GM18517 (cell line): ENCODE data around the gene OSTN.
"Not testable (repeated sequence)": the region's sequence is repeated elsewhere in the genome, so short reads cannot be mapped to it uniquely, and the experiment has no call there.

Experiments used
- ATAC-seq: cut with Tn5 transposase; IDR thresholded peaks from one replicate; pipeline ENCODE4 v1.9.1; 2021; ENCODE audit warnings: mild to moderate bottlenecking, moderate library complexity; ENCODE audit not compliant: unreplicated experiment

Gene OSTN, protein sequence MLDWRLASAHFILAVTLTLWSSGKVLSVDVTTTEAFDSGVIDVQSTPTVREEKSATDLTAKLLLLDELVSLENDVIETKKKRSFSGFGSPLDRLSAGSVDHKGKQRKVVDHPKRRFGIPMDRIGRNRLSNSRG

DNA sequence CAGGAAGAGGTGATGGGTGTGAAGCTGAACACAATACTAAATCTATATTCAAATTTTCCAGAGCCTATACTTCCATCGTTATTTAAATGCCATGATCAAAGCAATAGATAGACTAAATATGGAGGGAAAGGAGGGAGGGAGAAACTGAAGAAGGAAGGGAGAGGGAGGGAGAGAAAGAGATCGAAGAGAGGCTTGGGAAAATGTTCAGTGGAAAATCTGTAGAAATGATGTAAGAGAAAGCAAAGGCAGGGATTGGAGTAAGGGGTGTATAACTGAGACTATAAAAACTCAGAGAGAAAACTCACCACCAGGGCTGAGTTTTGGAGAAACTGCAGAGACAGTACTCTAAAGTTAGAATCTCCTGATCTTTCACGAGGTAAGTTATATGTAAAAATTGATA, at the start of gene OSTN:
Gene OSTN (plus strand): TSS at position 310 of the 400 bp plus-strand sequence. CDS start 13,292 bp downstream, outside the sequence.
- ATAC-seq: no peak

DNA sequence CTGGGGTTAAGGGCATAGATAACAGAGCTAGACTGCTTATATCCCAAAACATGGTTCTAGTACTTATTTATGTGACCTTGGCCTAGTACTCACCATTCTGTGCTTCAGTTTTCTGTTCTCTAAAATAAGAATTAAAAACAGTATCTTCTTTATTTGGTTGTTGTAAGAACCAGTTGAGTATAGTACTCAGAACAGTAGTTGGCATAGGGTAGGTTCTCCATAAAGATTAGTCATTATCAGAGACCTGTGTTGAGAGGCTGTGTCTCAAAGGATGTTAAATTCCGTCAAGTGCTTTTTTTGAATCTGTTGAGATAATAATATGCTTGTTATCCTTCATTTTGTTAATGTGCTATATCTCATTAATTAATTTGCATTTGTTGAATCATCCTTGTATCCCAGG, 47.4 kb upstream of the OSTN start:
- ATAC-seq: no peak

DNA sequence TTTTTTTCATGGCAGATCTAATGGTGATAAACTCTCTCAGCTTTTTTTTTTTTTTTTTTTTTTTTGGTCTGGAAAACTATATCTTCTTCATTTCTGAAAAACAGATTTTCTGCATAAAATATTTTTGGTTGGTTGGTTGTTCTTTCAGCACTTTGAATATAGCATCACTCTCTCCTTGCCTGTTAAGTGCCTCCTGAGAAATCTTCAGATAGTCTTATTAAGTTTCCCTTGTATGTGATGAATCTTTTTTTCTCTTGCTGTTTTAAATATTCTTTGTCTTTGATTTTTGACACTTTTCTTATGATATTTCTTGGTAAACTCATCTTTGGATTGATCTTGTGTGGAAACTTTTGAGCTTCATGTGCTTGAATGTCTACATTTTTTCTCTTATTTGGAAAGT, 44.2 kb upstream of the OSTN start:
- no peak for ATAC-seq

DNA sequence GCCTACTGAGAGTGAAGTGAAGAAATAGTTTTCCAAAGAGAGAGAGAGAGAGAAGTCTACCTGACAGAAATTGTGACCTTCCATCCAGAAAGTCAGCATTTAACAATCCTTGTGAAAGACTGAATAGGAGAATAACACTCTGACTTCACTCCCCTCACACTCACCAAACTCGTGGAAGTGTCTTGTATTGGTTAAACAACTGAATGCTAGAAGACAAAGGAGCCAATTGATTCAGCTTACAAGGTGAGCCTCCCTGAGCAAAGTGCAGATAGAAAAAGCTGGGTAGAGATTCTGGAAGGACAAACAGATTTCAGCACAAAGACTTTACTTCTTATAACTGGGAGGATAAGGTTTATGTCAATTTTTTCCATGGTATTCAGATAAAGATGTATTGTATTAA, 40.8 kb upstream of the OSTN start:
- no peak for ATAC-seq

DNA sequence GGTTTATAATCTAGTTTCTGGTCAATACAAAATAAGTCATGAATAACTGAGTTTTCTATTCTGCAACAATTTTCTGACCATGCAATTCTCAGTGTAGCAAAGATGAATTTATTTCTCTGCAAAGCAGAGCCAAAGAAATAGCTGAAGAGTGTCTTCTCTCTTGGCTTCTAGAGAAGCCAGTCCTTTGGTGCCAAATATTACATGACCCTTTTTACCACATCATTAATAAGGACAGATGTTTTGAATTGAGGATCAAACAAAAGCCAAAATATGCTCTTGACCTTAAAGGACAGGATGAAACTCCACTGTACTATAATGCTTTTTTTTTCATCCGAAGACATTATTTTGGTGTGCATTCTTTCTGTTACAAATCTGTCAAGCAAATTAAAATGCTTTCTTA, 40.2 kb upstream of the OSTN start:
- ATAC-seq: no peak

DNA sequence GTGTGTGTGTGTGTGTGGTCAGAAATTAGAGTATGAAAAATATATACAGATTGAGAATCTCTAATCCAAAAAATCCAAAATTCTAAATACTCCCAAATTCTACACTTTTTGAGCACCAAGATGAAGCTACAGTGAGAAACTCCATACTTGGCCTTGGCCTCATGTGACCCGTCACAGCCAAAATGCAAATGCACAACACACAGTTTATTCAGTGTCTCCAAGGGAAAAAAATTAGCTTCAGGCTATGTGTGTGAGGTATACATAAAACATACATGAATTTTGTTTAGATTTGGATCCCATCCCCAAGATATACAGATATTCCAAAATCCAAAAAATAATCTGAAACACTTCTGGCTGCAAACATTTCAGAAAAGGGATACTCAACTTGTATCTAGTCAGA, 33.2 kb upstream of the OSTN start:
- ATAC-seq: no peak

DNA sequence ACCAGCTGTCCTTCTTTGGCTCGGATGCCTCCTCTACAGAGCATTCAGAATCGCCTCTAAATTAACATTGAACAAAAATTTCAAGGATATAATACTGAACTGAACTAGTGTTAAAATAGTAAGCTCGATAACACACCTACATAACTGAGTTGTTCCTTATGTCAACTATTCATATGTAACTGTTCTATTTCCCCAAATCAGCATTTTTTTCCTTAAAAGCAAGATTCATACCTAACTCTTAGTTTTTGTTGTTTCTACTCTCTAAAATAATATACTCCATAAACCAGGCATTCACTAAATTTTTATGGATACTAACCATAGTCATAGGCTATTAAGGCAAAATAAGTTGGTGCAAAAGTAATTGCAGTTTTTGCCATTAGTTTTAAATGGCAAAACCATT, 32.7 kb upstream of the OSTN start:
- no peak for ATAC-seq

DNA sequence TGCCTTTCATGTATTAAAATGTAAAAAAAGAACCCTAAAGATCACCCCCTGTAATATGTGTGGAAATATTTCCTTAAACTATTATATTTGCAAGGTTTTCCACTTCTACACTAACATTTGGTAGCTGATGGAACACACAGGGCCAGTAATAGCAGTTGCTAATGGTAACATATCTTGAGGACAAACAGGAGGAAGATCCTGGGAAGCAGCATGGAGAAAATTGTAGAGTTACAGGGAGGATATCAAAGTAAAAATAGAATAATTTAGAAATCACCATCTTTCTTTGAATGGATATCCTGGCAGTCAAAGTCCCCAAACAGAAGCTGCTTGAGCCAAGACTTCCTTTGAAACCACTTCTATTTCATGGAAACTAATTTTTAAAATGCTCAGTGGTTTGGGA, 29.5 kb upstream of the OSTN start:
- ATAC-seq: no peak

DNA sequence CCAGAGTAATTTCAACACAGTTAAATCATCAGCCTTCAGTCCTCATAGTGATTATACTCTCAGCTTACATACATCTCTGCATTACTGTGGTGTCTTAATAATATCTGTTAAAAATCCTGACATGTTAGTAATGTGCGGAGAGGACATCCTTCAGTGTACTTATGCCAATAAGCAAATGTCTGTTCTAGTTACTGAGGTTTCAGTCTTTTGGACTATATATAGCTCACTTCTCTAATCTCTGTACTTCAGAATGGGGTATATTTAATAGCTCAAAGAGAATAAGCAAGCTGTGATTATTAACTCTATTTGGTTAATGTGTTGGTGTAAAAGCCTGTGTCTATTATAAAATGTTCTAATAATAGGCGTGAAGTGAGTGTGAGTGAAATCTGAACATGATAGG, 28.9 kb upstream of the OSTN start:
- ATAC-seq: no peak

DNA sequence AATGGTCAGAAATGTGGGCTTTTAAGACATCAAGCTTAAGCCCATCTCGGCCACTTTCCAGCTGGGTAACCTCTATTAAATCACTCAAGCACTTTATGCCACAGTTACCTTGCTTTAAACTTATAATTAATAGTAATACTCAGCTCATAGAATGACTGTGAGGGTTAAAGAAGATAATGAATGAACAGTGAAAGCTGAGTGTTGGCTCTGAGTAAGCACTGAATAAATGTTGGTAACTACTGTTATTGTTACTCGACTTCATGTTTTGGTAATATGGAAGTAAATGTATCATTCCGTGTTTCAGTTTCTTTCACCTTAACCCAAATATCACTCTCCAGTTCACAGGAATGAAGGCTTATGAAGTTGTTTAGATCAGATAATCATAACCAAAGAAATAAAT, 23.9 kb upstream of the OSTN start:
- ATAC-seq: no peak

DNA sequence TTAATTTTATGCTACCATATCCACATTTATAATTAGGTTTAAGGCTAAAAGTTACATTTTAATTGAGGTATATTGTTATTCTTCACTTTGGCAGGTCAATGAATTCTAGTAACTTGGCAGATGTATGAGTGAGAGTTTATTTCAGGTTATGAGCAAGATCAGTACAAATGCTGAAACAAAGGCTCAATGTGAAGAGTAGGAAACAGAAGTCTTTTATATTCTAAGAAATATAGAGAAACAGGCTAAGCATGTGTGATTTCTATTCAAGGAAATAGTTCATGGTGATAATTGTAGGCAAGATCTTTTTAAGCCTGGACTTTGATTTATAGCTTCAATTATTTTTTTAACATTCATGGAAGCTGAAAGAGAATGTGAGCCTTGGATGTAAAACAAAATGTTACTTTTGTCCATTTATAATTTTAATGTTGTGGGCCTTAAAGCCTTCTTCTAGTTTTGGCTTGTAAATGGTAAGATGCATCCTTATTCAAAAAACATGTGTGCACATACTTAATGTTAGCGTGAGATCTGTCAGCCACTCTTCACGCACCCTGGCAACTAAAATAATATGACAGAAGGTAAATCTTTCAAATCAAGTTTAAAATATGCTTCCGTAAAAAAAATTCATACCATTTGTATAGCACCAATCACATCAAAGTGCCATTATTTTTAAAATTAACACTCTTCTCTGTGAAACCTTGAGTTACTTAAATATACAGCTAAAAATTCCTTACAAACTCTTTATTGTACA, 22.8 kb upstream of the OSTN start:
- ATAC-seq: no peak

DNA sequence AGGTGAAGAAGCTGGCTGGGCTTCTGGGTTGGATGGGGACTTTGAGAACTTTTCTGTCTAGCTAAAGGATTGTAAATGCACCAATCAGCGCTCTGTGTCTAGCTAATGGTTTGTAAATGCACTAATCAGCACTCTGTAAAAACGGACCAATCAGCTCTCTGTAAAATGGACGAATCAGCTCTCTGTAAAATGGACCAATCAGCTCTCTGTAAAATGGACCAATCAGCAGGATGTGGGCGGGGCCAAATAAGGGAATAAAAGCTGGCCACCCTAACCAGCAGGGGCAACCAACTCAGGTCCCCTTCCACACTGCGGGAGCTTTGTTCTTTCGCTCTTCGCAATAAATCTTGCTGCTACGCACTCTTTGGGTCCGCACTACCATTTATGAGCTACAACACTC, 13.7 kb upstream of the OSTN start:
- ATAC-seq: not testable (repeated sequence)

DNA sequence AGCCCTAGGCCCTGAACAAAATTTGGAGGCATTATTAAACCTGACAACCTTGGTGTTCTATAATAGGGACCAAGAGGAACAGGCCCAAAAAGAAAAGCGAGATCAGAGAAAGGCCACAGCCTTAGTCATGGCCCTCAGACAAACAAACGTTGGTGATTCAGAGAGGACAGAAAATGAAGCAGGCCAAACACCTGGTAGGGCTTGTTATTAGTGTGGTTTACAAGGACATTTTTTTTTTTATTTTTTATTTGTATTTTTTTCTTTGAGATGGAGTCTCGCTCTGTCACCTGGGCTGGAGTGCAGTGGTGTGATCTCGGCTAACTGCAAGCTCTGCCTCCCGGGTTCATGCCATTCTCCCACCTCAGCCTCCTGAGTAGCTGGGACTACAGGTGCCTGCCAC, 10.8 kb upstream of the OSTN start:
- ATAC-seq: not testable (repeated sequence)

DNA sequence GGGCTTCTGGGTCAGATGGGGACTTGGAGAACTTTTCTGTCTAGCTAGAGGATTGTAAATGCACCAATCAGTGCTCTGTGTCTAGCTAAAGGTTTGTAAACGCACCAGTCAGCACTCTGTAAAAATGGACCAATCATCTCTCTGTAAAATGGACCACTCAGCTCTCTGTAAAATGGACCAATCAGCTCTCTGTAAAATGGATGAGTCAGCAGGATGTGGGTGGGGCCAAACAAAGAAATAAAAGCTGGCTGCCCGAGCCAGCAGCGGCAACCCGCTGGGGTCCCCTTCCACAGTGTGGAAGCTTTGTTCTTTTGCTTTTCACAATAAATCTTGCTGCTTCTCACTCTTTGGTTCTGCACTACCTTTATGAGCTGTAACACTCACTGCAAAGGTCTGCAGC, 6.8 kb upstream of the OSTN start:
- ATAC-seq: not testable (repeated sequence)

DNA sequence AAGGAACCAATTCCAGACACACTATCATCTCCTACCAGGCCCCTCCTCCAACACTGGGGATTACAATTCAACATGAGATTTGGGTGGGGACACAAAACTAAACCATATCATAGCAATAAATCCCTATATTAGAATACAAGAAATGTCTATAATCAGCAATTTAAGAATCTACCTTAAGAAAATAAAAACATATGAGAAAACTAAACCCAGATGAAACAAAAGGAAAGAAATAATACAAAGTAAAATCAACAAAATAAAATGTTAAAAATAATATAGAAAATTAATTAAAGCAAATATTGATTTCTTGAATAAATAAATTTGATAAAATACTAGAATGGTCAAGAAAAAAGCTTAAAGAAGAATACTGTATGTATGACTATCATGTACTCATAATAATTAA, 6.1 kb upstream of the OSTN start:
- ATAC-seq: no peak

DNA sequence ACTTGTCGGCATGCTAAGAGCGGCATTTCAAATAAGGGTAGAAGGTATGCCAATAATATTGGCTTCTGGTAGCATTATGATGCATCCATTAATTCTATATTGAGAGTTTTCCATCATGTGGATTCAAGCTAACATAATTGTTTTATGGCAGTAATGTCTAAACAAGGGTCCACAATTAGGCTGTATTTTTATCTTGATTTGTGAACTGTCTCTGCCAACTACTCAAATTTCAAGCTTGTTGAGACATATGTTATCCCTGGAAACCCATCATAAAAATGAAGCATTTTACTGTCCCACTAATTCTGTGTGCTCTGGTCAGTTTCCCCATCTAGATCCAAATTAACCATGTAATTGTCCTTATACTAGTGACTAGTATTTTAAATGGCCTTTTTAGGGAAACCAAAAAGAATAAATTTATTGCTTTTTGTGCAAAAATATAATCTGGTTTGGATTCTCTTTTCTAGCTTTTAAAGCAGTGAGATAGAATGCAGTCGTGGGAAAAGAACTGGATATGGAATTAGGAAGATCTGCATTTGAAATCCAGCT, 1.2 kb upstream of the OSTN start:
- ATAC-seq: no peak

DNA sequence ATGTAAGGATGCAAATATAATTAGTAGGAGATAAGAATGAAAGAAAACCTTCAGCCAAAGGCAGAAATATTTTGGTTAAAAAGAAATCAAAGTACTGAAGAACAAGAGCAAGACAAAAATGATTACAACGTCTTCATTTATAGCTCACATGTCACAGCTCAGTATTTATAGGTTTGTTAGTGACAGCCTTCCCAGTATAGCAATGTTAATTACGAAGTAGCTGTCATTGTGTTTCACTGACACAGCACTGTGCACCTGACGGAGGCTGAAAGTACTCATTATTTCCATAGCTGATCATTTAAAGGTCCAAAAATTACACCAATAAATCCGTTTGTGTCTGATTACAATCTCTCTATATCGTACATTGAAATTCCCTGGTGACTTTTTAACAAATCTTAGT, 561 bp upstream of the OSTN start:
- ATAC-seq: no peak

DNA sequence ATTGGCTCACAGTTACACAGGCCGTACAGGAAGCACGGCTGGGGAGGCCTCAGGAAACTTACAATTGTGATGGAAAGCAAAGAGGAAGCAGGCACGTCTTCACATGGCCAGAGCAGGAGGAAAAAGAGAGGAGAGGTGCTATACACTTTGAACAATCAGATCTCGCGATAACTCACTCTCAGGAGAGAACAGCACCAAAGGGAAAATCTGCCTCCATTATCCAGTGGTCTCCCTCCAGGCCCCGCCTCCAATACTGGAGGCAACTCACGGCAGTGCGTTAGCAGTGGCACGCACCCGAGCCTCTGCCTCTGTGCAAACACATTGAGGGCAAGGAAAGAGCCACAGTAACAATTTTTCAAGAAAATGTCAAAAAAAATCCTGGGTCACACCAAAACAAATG, 11.0 kb downstream of the OSTN start:
- ATAC-seq: no peak

DNA sequence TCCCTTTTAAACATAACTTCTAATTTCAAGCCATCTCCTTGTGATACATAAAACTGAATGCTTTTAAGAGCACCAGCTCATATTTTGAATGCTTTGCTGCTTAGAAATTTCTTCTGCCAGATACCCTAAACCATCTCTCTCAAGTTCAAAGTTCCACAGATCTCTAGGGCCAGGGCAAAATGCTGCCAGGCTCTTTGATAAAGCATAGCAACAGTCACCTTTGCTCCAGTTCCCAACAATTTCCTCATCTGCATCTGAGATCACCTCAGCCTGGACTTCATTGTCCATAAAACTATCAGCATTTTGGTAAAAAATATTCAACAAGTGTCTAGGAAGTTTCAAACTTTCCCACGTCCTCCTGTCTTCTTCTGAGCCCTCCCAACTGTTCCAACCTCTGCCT, 17.5 kb downstream of the OSTN start:
- no peak for ATAC-seq

DNA sequence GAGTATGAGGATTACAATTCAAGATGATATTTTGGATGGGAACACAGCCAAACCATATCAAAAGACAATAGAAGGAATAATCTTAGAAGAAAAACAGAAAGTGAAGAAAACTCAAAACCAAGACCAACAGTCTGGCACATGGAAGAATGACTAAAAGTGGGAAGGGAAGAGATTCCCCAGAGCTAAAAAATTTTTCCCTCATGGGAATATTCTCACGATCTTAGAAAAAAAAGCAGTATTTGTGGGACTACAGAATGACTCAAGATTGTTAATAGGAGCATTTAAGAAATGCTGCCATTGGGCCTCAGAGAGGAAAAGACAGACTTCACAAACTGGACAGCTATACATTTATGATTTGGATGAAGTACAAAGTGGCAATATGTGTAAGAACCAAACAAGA, 18.3 kb downstream of the OSTN start:
- no peak for ATAC-seq

DNA sequence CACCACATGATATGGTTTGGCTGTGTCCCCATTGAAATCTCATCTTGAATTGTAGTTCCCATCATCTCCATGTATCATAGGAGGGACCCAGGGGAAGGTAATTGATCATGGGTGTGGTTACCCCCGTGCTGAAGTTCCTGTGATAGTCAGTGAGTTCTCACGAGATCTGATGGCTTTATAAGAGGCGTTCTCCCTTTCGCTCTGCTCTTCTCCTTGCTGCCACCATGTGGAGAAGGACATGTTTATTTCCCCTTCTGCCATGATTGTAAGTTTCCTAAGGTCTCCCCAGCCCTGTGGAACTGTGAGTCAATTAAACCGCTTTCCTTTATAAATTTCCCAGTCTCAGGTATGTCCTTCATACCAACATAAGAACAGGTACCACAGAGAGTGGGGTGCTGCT, 21.9 kb downstream of the OSTN start:
- no peak for ATAC-seq

DNA sequence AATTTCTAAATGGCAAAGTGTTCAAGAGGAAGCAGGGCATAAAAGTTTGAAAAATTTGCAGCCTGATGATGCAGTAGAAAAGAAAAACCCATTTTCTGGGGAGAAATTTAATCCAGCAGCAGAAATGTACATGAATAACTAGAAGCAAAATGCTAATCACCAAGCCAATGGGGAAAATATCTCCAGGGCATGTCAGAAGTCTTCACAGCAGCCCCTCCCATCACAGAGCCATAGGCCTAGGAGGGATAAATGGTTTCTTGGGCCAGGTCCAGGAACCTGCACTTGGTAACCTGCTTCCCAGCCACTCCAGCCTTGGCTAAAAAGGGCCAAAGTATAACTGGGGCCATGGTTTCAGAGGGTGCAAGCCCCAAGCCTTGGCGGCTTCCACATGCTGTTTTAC, 22.6 kb downstream of the OSTN start:
- no peak for ATAC-seq

DNA sequence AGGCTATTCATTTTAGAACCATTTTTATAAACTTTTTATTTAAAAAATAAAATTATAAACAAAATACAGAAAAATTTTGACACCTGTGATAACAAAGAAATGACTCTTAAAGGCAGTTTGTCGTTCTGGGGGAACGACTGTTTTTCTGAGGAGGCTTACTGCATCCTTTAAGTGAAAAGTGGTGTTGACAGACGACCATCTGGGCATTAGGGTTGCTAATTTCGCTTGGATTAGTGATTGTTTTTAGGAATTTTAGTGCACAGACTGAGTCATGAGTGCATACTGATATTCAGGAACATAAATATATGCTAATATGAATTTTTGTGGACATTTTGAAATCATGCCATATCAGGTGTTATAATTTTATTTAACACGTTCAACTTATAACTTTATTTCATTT, 28.5 kb downstream of the OSTN start:
- ATAC-seq: no peak
